NCI-H1092 treated with DMSO at 0.1 percent for 48 hours (cell line): ENCODE measurements around the gene NLRC5.
"Not testable (repeated sequence)": the region's sequence is repeated elsewhere in the genome, so short reads cannot be mapped to it uniquely, and the experiment has no call there.

ENCODE experiments used
- DNase-seq: peaks from one replicate; lab custom pipeline; 2025; lab: John Stamatoyannopoulos, UW

The NLRC5 gene

DNA sequence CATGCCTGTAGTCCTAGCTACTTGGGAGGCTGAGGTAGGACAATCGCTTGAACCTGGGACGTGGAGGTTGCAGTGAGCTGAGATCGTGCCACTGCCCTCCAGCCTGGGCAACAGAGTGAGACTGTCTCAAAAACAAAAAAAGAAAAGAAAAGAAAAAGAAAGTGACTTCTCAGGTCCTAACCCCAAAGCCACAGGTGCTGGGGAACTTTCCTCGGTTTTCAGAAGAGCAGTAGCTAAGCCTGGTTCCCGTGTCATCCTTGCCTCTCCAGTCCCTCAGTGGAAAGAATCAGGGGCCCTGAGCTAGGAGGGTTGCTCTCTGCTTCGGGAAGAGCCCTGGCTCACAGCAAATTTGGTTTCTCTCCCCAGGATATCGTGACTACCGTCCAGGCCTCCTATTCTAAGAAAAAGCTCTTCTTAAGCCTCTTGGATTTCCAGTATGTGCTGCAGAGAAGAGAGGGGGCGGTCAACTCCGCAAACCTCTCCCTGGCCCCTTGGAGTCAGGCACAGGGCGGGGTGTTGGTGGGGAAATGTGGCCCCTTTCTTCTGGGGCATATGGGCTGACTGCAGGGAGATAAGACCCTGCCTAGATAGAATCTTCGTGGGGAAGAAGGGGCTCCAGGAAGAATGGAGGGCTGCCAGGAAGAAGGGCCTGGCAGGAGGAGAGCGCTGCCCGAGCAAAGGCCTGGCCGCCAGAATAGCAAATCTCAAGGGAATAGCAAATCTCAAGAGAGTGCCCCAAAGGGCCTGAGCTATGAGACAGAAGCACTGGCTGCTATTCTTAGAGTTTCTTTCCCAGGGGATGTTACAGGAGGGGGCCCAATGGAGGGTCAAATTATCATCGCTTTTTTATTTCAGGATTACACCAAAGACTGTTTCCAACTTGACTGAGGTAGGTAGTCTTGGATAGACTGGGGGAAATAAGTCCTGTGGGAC is 8.3 kb upstream of the NLRC5 start:
- no peak for DNase-seq

GRCh38 chr16:56981729-56982271 is 7.6 kb upstream of the NLRC5 start:
- no peak for DNase-seq

DNA sequence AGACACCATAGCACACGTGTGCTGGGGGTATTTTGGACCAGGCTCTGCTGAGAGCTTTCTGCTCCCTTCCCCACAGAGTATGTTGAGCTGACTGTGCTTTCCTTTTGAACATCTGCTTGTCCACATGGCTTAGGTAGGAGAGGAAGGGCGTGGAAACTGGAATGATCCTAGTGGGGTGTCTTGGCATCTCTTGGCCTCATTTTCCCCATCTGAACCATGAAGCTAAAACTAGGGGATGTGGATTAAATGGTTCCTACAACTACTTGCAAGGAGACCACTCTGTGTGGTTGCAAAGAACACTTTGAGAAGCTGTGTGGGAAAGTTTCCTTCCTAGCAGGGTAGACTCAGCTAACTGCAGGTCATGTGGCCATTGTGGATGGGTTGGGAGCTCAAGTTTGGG is 6.7 kb upstream of the NLRC5 start:
- no peak for DNase-seq

GRCh38 chr16:56983211-56983751 is 6.1 kb upstream of the NLRC5 start:
- DNase-seq = no peak

DNA sequence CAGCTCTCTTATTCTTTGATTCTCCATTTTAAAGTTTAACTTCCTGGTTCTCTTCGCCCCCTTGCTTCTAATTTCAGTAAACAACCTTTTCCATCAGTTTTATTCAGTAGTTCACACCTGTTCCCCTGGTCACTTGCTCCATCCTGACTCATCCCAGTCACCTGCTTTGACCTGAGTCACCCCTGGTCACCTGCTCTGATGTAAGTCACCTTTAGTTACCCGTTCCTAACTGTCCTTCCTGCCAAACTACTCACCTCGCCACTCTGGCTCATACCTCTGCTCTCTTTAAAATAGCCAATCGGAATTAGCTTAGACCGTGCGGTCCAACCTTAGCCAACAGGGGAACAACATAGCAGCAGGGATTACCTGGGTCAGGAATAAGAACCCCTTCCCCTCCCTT is 4.7 kb upstream of the NLRC5 start:
- no peak for DNase-seq

DNA sequence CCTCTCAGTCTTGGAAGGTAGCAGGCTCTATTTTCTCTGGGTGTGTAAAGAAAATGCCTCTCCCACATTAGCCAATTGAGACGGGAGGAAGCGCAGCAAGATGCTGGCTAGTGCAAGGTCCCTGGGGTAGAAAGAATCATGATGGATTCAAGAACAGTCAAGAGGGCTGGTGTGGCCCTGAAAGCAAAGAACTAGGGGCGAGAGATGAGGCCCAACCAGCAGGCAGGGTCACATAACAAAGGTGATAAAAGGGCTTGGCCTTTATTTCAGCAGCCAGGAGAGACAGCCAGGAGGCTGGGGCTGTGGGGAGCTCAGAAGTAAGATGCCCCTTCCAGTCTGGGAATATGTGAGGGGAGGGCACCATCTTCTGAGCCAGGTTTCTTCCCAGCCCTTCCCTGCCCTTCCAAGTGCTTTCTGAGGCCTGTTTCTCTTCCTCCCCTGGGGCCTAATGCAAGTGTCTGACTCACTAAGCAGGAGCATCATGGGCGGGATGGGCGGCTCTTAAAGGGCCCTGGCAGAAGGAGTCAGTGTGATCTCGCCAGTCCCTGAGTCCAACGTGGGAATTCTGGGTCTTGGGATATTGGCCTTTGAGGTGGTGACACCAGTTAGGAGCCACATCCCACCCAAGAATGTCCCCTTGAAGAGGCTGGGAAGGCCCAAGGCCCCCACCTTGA is 3.9 kb upstream of the NLRC5 start:
- no peak for DNase-seq

DNA sequence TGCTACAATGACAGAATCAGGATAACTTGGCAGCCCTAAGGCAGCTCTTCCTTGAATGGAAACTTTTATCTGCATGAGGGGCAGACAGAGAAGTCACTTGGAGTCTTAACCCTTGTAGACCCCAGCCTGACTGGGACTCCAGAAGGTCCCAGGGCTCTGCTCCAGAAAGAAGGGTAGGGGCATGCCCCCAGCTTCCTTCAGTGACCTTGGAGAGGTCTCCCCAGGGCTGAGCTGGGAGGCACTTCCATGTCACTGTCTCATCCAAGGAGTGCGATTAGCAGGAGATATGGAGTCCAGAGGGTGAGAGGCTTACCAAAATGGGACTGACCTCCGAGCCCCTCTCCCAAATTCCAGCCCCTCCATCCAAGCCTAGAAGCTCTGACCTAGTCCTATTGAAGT is 3.4 kb upstream of the NLRC5 start:
- DNase-seq = no peak

GRCh38 chr16:56986361-56986760 is 3.0 kb upstream of the NLRC5 start:
- DNase-seq = no peak

- DNase-seq = not testable (repeated sequence)
These were observed 2.4 kb upstream of the NLRC5 start for GRCh38 chr16:56986908-56987307.

DNA sequence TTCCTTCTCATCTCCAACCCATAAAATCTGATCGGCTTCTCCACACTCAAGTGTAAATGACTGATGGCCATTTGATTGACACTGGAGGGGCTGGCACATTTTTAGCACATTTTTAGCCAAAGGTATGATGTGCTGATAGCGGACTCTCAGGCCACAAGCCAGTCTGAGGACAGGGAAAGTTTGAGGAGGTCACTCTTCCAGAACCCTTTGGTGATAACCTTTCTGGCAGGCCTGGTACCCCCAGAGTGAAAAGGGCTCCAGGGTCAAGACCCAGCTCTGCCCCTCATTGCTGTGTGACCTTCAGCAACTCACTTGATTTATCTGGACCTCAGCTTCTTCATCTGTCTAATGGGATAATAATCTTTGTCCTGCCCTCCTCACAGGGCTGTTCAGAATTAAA is 1.7 kb upstream of the NLRC5 start:
- no peak for DNase-seq

DNA sequence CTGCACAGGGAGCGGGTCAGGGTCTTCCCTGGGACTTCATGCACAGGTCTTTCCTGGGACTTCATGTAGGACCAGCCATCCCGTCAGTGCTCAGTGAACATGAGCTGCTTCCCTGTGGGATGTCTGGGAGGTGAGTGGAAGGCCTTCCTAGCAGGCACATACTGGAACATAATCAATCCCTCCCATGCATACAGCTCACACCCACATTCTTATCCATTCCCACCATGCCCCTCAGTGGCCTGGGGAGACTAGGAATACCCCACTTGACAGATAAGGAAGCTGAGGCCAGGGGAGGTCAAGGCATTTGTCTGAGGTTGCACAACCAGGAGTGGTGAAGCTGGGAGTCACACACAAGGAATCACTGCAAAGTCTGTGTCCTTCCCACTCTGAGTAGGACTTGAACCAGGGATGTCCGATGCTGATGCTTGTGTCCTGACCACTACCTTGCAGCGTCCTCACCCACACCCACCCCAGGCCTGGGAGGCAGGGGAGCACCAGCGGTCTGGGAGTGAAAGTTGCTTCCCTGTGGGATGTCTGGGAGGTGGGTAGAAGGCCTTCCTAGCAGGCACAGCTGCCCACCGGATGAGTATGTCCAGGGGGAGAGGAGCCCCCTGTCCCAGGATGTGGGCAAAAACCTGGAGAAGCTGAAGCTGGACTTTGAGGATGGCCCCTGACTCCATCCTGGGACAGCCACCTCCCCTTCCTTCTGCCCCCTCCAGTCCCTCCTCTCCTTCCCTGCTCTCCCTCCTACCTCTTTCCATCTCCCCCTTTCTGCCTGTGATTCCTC is 1.0 kb upstream of the NLRC5 start:
- no peak for DNase-seq

DNA sequence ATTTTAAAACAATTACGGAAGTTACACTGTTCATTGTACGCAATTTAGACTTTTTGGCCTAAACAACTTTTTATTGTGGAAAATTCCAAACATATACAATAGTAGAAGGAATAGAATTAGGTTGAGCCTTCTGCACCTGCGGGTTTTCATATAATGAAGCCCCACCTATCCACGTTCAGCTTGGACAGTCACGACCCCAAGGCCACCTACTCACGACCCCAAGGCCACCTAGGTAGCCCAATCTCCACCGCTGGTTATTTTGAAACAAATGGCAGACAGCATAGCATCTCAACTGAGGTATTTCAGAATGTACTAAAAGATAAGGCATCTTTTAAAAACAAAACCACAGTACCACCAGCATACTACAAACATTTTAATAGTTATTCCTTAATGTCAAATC is 631 bp downstream of the NLRC5 start:
- DNase-seq = no peak

DNA sequence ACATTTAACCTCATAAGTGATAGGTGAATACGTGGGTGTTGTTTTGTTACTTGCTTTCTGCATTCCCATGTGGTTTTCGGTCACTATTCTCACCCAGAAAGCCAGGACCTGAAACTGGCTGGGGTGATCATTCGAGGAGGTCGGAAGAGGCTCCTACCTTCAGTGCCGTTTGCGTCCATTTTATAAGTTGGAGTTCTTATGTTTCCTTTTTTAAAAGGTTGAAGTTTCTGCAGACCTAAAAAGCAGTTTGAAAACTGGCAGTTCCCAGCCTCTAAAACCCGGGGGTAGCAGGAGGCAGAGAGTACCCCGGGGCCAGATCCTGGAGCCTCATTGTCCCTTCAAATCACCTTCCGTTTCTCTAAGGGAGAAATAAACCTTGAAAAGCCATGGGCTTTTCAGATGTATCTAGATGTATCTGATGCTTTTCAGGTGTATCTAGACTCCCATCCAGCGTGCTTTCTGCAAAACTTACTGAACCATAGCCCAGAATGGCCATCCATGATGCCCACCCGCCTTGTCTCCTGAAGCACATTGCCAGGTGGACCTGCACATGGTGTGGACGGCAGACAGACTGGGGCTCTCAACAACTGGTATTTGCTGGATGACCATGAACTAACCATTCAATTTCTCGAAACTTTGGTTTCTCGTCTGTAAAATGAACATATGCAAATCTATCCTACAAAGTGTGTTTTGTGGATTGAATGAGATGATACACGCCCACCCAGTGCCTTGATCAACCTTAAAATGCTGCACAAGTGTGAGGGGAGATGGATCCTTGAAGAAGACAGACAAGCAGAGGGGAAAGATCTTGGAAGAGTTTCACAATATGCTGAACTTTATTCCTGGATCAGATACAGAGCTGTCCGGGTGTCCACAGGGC is 1.3 kb downstream of the NLRC5 start:
- no peak for DNase-seq

GRCh38 chr16:56992431-56992830 is 3.1 kb downstream of the NLRC5 start:
- DNase-seq = not testable (repeated sequence)

- no peak for DNase-seq
These were observed 3.8 kb downstream of the NLRC5 start for GRCh38 chr16:56993204-56993603.

- no peak for DNase-seq
These were observed 5.0 kb downstream of the NLRC5 start for GRCh38 chr16:56994311-56994710.

DNA sequence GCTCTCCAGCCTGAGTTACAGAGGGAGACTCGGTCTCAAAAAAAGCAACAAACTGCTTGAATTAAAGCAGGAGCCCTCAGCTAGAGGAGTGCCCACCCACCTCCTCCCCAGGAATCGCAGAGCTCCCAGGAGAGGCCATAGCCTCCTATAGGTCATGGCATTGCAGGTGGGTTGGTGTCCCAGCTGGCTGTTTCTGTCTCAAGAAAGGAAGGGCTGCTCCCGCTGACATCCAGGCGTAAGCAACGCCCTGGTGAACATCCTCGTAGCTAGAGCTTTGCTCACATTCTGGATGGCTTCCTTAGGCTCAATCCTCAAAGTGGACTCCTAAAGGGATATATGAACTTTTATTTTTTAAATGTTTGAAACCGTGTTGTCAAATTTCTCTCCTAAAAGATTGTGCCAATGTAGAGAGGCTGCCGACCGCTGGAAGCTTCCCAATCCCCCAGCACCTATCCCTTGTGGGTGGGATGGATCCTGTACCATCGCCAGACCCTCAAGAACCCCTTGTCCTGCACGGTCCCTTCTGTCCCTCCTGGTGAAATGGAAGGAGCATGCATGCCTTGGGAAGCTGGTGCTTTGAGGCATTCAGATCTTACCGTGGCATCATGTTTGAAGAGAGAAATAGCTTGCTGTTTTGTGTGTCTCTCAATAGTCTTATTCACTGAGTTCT is 5.9 kb downstream of the NLRC5 start:
- DNase-seq = no peak

GRCh38 chr16:56997264-56997663 is 7.9 kb downstream of the NLRC5 start:
- no peak for DNase-seq

- DNase-seq = no peak
These were observed 8.6 kb downstream of the NLRC5 start for GRCh38 chr16:56997931-56998330.

- no peak for DNase-seq
These were observed 9.0 kb downstream of the NLRC5 start for GRCh38 chr16:56998352-56998751.
